T47D (cell line): ENCODE data around the gene FGF22.

Experiments used
- DNase-seq, 2 experiments: peaks; one replicate each; pipeline versions ENCODE4 v3.0.0 to v3.0.0-alpha.2; 2011 to 2012; ENCODE audit warnings: low read depth in 1 of 2, low spot score in 1 of 2
- JUND ChIP-seq: IDR thresholded peaks from 2 replicates; pipeline ENCODE4 v1.6.1; 2012; ENCODE audit warnings: low read depth
- in situ Hi-C: cut with HindIII; loops from 2 replicates; pipeline ENCODE4 v1.10.0; 2016; ENCODE audit warnings: low sequenced_read_pairs, low pct_unique_long_range_greater_than_20kb

FGF22 gene

DNA sequence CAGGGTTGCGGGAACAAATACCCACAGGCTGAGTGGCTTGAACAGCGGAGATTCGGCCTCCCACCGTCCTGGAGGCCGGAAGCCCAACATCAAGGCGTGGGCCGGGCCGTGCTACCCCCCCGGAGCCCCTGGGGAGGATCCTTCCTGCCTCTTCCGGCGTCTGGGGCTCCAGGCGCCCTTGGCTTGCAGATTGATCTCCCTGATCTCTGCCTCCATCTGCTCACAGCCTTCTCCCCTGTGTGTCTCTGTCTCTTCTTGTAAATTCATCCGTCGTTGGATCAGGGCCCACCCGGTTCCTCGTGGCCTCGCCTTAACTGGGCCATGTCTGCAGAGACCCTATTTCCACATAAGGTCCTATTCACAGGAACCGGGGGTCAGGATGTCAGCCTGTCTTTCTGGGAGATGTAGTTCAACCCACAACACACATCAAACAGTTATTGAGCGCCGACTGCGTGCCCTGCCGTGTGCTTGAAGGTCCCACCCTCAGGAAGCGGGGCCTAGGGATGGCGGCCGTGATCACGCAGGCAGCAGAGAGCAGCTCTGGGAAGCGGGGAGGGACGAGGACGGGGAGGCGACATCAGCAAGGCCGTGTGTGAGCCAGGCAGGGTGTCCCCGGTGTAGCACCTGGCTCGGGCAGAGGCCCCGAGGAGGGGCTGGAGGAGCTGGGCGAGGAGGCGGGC, 28.7 kb upstream of the FGF22 start:
- no peak for DNase-seq
- in situ Hi-C loops, result no loop called here
- no peak for TF ChIP-seq JUND

DNA sequence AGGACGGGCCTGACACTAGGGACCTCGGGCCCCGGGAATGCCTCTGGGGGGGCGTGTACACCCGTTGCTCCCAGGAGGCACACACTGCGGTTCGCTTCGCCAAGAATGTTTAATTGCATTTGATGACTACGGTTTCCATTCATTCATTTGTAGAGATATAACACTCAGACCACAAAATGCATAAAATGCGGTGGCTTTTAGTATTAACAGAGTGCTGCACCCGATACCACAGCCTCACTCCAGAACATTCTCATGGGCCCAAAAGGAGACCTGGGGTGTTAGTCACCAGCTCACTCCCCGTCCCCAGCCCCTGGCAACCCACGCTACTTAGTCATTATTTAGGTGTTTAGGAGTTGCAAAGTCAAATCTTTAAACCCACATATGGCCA, 28.2 kb upstream of the FGF22 start:
- no peak for TF ChIP-seq JUND
- no peak for DNase-seq
- in situ Hi-C loops, result no loop called here

DNA sequence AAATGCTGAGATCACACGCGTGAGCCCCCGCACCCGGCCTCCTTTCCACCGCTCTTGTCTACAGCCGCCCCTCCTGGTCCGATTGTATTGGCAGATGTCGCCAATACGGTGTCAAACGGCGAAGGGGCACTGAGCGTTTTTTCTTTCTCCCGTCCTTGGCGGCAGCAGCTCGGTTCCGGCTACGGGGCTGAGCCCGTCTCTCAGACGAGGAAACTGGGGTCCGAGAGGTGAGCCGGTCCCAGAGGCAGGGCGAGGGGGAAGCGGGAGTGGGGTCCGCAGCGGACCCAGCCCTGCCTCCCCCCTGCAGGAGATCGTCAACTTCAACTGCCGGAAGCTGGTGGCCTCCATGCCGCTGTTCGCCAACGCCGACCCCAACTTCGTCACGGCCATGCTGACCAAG, 26.7 kb upstream of the FGF22 start:
- DNase-seq, result no peak
- in situ Hi-C loops, result no loop called here
- no peak for TF ChIP-seq JUND

- no peak for TF ChIP-seq JUND
- no peak for DNase-seq
- in situ Hi-C loops, result no loop called here
These were observed 25.7 kb upstream of the FGF22 start for GRCh38 chr19:613732-614567.

- no peak for DNase-seq
- TF ChIP-seq JUND, result no peak
- in situ Hi-C loops, result no loop called here
These were observed 24.1 kb upstream of the FGF22 start for GRCh38 chr19:615619-616018.

DNA sequence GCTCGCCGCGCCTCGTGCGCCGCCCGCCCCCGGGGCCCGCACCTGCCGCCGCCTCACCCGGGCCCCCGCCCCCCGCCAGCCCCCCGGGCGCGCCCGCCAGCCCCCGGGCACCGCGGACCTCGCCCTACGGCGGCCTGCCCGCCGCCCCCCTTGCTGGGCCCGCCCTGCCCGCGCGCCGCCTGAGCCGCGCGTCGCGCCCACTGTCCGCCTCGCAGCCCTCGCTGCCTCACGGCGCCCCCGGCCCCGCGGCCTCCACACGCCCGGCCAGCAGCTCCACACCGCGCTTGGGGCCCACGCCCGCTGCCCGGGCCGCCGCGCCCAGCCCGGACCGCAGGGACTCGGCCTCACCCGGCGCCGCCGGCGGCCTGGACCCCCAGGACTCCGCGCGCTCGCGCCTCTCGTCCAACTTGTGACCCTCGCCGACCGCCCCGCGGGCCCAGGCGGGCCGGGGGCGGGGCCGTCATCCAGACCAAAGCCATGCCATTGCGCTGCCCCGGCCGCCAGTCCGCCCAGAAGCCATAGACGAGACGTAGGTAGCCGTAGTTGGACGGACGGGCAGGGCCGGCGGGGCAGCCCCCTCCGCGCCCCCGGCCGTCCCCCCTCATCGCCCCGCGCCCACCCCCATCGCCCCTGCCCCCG, 23.5 kb upstream of the FGF22 start:
- no peak for DNase-seq
- in situ Hi-C loops, result no loop called here
- TF ChIP-seq JUND, result no peak

- in situ Hi-C loops, result no loop called here
- DNase-seq, result no peak
- TF ChIP-seq JUND, result no peak
These were observed 22.7 kb upstream of the FGF22 start for GRCh38 chr19:616747-617526.

DNA sequence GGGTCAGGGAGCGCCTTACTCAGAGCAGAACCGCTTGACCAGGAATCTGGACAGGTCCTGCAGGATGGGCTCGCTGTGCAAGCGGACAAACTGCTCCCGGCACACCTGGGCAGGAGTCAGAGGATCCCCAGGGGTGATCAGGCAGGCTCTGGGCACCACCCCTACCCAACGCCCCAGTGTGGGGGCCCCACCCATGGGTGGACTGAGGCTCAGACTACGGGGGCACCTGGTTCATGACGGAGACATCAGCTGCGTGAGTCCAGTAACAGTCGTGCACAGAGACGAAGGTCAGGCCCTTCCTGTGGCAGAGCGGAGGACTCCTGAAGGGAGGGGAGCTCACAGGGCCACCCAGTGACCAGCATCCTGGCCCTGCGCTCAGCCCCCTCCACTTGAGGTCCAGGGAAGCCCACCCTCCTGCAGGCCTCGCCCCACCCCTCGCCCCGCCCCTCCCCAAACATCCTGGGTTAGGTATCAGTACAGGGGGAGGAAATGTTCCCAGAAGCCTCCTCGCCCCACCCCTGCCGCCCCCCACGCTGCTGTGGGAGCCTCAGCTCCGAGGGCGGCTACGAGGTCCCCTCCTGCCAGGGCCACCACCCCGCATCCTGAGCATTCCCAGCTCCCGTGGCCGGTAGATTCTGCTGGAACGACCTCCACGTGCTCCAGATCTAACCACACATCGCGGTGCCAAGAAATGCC, 22.0 kb upstream of the FGF22 start:
- no peak for TF ChIP-seq JUND
- no peak for DNase-seq
- in situ Hi-C loops, result no loop called here

GRCh38 chr19:618247-618619, 21.4 kb upstream of the FGF22 start:
- DNase-seq, result no peak
- TF ChIP-seq JUND, result no peak
- in situ Hi-C loops, result no loop called here

DNA sequence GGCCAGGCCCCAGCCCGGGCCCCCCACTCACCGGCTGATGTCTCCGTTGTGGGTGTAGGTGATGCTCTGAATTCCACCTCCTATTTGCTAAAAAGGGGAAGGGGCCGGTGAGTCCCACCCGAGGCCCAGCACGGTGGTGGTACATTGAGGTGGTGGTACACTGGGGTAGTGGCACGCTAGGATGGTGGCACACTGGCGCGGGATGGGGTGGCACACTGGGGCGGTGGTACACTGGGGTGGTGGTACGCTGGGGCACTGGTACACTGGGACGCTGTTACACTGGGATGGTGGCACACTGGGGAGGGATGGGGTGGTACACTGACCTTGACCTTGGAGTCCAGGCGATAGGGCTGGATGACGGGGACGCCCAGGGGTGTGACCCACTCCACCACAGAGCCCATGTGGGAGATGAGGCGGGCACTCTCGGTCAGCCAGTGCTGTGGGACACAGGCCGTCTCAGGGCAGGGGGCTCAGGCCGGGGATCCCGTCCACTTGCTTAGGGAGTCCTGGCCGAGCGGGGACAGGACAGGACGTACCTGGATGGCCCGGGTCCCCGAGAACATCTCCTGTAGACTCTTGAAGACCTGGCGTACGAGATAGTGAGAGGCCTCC, 20.9 kb upstream of the FGF22 start:
- in situ Hi-C loops, result no loop called here
- TF ChIP-seq JUND, result no peak
- DNase-seq, result no peak

GRCh38 chr19:619286-620002, 20.2 kb upstream of the FGF22 start:
- no peak for TF ChIP-seq JUND
- in situ Hi-C loops, result no loop called here
- DNase-seq, result no peak
